ENCODE results near the gene RASGRP3.

Gene RASGRP3

DNA sequence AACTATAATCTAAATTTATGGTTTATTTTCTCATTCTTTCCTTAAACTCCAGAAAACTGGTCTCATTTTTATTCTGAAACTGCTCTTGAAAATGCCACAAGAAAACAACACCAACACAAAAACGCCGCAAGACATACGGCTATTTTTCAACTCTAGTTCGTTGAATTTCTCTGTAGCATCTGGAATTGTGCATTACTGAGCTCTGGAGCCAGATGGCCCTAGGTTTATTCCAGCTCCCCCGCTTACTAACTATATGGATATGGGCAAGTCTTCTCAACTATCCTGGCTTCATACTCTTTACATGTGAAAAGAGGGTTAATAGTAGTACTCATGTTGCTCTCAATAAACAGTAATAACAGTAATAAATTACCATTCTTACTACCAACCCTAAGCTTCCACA, 102.8 kb downstream of the RASGRP3 start:
- DNase-seq (ENCODE audit: low spot score) (no peak), FAIRE-seq (no peak)

- DNase-seq (ENCODE audit: low spot score) (no peak), FAIRE-seq (no peak)
Measured at GRCh38 chr2:33581872-33582271, 105.4 kb downstream of the RASGRP3 start.

DNA sequence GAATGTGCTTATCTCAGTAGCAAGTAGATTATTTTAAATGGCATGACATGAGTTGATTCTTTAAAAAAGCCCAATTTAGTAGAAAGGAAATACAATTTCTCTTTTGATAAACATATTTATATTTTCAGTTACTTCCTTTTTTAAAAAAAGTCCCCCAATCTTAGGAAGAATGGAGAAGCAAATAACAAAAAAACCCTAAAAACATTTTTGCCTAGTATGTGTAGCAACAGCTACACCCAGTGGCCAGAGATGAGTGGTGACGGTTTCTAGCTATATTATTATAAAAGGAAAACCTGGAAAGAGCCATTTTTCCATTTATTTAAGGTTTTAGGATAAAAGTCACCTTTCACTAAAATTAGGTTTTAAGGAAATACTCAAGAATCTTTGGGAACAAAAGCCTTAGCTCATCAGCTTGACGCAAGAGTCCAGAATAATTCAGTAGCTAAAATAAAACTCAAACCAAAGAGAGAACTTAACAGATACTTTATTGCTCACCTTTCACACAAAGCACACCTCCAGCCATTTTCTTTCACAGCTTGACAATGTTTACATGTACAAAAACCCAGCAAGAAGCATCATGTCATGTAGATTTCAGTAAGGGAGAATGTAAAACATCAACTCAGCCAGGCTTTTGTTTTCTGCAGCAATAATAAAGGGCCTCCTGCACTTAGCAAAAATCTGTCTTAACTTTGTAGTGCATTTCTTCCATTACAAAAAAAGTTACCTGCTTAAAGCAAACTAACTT, 106.9 kb downstream of the RASGRP3 start:
- DNase-seq (ENCODE audit: low spot score) (peak; percentile 26), FAIRE-seq (no peak)

- FAIRE-seq = no peak
- no peak for DNase-seq (ENCODE audit: low spot score)
Measured at GRCh38 chr2:33586766-33587165, 110.3 kb downstream of the RASGRP3 start.

DNA sequence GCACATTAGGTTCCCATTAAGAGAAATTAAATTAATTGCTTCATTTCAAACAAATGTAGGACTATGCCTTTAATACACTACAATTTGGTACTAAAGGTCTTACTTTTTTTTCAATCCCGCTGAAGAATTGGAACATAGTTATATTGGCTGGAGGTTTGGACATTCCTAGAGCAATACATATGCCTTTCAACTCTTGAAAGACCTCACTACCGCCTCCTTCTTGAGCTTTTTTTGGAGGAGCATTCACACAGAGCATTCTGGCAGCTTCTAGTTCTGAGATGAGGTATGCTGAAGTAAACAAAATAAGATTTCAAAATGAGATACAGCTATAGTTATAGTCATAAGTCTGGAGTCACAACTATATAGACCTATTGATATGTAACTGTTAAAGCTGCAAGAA, 111.8 kb downstream of the RASGRP3 start:
- DNase-seq (ENCODE audit: low spot score) = no peak
- FAIRE-seq = no peak

- DNase-seq (ENCODE audit: low spot score) (no peak), FAIRE-seq (no peak)
Measured at GRCh38 chr2:33589444-33589843, 113.0 kb downstream of the RASGRP3 start.

DNA sequence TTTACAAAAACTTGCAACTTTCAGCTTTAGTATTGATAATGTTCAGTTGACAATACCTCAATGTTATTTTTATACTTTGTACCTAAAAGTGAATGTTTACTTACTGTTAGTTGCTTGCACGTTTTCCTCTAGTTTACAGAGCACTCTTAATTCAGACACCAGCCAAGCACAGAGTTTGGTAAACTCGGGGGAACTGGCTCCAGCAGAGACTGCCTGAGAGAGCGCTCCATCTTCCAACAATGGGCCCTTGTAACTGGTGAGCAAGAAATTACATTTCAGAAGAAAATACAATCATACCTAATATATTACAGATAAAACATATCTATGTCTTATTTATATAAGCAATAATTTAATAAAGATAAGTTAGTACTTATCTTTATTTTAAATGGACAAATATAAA, 118.9 kb downstream of the RASGRP3 start:
- DNase-seq (ENCODE audit: low spot score) (no peak), FAIRE-seq (no peak)

DNA sequence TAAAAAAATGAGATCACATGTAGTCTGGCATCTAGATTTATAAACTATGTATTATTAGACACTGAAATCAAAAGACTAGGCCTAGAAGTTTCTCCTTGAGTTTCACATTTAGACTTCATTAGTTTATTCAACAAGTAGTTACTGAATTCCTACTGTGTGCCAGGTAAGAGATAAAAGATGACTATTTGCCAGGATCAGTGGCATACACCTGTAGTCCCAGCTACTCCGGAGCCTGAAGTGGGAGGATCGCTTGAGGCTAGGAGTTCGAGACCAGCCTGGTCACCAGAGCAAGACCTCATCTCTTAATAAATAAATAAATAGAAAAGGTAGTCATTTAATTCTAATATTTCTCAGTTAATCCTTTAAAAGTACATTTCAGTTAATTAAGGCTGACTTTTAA, 120.6 kb downstream of the RASGRP3 start:
- DNase-seq (ENCODE audit: low spot score) = no peak

GRCh38 chr2:33598561-33599174, 122.2 kb downstream of the RASGRP3 start:
- peak; percentile 33 for DNase-seq (ENCODE audit: low spot score)

More for the DNA sequence above, 120.6 kb downstream of the RASGRP3 start:
- no peak for FAIRE-seq

GRCh38 chr2:33599175-33599942, 122.9 kb downstream of the RASGRP3 start, which contains the start of gene FAM98A:
Gene FAM98A (minus strand): TSS chr2:33599299. CDS start chr2:33599221, 78 bp downstream.
- no peak for FAIRE-seq

More at GRCh38 chr2:33598561-33599174, 122.2 kb downstream of the RASGRP3 start:
- FAIRE-seq = no peak

GRCh38 chr2:33599943-33600192, 123.4 kb downstream of the RASGRP3 start:
- DNase-seq (ENCODE audit: low spot score) = no peak
- no peak for FAIRE-seq

More at GRCh38 chr2:33599175-33599942, 122.9 kb downstream of the RASGRP3 start, which contains the start of gene FAM98A:
- peak; percentile 99 for DNase-seq (ENCODE audit: low spot score)

DNA sequence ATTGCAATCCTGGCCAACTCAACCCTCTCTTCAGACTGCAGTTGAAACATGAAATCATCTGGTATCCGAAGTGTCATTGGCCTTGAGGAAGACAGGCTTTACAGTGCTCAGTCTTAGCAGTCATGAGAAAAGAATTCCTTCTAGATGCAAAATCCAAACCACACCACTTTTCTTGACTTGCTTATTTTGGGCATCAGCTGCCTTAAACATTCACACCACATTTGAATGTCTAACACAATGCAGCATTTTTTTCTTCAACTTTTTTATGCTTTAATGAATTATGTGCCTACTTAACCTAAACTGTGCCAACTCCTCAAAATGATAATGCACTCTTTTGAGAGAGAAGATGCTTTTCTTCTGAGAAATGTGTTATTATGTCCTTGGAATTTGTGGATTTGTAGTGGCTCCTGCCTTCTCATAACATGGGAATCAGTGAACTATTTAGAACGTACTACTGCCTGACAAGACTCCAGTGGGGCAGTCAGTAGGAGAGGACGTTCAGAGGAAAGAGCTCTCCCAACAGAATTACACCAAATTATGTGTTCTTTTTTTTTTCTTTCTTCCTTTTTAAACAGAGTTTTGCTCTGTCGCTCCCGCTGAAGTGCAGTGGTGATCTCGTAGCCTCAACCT, 125.9 kb downstream of the RASGRP3 start:
- DNase-seq (ENCODE audit: low spot score) = no peak

DNA sequence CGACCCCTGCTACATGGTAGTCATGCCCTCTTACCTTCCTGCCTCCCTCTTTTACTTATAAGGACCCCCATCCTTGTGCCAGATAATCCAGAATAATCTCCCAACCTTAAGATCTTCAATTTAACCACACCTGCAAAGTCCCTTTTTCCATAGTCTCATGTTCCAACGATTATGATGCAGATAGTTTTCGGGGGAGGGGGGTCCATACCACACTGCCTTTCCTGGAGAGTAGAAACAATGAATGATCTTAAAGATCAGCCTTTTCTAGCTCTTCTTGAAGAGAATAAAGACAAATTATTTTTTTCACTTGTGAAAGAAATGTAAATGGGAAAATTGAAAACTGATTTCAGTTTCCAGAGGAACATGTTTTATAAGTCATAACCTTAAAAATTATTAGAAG, 127.0 kb downstream of the RASGRP3 start:
- FAIRE-seq = no peak
- no peak for DNase-seq (ENCODE audit: low spot score)

More for the DNA sequence above, 125.9 kb downstream of the RASGRP3 start:
- no peak for FAIRE-seq

- FAIRE-seq = peak; percentile 56
- DNase-seq (ENCODE audit: low spot score) = no peak
Measured at GRCh38 chr2:33605056-33605455, 128.6 kb downstream of the RASGRP3 start.

GRCh38 chr2:33606100-33606499, 129.7 kb downstream of the RASGRP3 start:
- no peak for DNase-seq (ENCODE audit: low spot score)
- FAIRE-seq = no peak

GRCh38 chr2:33606622-33607021, 130.2 kb downstream of the RASGRP3 start:
- FAIRE-seq = no peak
- DNase-seq (ENCODE audit: low spot score) = no peak

DNA sequence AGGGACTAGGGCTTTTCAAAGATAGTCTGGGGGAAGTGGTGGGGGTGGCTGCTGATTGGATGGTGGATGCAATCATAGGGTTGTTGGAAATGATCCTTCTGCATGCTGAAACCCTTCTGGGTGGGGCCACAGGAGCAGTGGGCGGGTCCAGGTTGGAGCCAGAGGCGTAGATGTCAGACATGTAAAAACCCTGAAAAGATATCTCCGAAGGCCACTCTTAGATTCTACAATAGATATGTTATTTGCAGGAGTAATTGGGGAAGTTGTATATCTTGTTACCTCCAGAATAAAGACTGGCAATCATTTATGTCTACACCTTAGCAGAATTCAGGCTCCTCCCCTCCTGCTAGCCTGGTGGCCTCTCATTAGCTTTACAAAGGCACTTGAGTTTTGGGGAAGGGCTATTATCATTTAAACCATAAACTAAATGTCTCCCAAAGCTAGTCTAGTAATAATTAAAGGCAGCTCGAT, 130.8 kb downstream of the RASGRP3 start:
- DNase-seq (ENCODE audit: low spot score) = no peak
- no peak for FAIRE-seq

GRCh38 chr2:33607905-33608304, 131.5 kb downstream of the RASGRP3 start:
- no peak for FAIRE-seq
- DNase-seq (ENCODE audit: low spot score) = no peak

GRCh38 chr2:33614190-33614589, 137.7 kb downstream of the RASGRP3 start:
- FAIRE-seq (no peak), DNase-seq (ENCODE audit: low spot score) (no peak)

Data from urothelium cell line (cell line).